GM12801 (cell line): Measurements from ENCODE around the gene GNAO1.

ENCODE experiments used
- TF ChIP-seq, protein P1 (sequence below): IDR thresholded peaks from one replicate; pipeline ENCODE4 v1.5.1; 2011; ENCODE audit warnings: control low read depth; ENCODE audit not compliant: insufficient read length; ENCODE audit errors: extremely low read depth

GNAO1 gene

DNA sequence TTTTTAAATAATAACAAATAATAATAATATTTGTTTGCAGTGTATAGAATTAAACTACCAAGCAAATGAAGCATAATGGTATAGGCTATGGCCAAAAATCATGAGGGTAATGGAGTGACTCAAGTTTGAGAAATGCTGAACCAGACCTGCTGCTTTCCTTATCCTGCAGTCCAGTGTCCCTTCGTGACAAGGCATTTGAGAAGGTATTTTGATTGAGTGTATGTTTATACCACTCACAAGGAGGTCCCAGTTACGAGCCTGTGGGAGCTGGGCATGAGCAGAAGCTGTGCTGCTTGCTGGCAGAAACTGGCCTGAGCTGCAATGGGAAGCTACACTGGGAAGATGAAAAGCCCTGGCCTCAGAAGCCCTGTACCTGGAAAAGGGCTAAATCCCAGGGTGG is 50.3 kb downstream of the GNAO1 start:
- TF ChIP-seq, protein P1, sequence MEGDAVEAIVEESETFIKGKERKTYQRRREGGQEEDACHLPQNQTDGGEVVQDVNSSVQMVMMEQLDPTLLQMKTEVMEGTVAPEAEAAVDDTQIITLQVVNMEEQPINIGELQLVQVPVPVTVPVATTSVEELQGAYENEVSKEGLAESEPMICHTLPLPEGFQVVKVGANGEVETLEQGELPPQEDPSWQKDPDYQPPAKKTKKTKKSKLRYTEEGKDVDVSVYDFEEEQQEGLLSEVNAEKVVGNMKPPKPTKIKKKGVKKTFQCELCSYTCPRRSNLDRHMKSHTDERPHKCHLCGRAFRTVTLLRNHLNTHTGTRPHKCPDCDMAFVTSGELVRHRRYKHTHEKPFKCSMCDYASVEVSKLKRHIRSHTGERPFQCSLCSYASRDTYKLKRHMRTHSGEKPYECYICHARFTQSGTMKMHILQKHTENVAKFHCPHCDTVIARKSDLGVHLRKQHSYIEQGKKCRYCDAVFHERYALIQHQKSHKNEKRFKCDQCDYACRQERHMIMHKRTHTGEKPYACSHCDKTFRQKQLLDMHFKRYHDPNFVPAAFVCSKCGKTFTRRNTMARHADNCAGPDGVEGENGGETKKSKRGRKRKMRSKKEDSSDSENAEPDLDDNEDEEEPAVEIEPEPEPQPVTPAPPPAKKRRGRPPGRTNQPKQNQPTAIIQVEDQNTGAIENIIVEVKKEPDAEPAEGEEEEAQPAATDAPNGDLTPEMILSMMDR = no peak

DNA sequence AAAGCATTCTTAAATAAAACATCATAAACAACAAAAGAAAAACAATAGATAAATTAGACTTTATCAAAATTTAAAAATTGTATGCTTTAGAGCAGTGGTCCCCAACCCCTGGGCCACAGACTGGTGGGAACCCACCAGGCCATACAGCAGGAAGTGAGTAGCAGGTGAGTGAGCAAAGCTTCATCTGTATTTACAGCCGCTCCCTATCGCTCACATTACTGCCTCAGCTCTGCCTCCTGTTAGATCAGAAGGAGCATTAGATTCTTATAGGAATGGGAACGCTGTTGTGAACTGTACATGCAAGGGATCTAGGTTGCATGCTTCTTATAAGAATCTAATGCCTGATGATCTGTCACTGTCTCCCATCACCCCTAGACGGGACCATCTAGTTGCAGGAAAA is 51.5 kb downstream of the GNAO1 start:
- TF ChIP-seq, protein P1 = no peak

DNA sequence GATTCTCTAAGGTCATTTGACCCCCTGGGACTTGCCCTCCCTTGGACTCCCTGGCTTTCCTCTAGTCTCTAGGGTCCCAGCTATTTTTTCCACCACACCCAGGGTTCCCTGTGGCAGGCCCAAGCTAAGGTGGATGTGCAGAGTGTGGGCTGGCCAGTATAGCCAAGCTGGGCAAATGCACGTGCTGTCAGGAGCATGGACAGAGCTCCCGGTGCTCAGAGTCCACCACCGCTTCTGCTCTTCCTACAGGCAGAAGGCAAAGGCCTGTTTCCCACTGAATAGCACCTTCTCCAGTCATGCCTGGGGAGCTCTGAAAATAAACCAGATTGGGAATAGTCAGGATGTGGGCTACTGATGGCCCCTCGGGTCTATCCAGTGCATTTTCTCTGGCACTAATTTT is 53.3 kb downstream of the GNAO1 start:
- TF ChIP-seq, protein P1 = no peak

DNA sequence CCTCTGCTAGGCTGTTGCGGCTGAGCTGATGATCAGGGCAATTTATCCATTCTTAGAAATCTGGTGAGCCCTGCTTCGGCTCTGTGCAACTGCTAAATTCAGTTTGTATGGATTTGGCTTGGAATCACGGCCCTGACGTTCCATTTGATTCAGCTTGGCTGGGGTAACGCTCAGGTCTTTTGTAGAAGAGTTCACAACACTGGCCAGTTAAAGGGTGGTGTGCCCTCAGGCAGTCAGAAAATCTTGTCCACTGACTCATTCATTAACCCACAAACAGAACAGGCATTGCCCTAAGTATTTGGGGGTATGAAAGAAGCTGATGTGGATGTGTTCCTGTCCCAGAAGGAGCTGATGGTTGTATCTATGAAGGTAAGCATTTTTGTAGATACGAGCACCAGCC is 53.9 kb downstream of the GNAO1 start:
- TF ChIP-seq, protein P1 = no peak

DNA sequence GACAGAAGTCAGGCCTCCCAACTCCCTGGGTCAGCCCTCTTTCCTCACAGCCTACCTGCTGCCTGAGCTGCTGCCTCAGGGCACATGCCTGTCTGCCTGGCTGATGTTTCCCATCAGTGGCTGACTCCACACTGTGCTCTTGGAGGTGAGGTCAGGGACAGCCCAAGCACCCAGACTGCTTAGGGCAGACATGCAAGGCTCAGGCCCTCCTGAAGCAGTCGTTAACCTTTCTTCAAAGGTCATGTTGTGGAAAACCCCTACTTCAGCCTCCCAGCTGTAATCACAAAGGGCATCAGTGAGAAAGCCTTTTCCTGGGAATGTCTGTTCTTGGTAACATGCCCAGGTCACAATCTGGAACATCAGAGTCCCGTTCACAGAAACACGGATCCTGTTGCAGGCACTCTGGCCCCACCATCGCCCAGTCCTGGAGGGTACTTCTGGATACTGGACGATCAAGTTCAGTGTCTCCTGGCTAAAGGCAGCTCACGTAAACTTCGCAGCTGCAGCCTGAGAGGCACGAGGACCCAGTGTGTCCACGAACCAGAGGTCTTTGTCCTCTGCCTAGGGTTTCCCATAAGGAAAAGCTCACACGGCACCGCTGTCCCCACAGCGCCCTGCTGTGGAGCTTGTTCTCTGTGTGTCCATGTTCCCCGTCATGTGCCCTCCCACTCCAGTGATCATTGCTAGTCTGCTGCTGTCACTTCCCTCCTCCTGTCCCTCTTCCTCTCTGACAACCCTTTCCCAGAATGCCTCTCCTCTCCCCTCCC is 54.9 kb downstream of the GNAO1 start:
- TF ChIP-seq, protein P1 = no peak

DNA sequence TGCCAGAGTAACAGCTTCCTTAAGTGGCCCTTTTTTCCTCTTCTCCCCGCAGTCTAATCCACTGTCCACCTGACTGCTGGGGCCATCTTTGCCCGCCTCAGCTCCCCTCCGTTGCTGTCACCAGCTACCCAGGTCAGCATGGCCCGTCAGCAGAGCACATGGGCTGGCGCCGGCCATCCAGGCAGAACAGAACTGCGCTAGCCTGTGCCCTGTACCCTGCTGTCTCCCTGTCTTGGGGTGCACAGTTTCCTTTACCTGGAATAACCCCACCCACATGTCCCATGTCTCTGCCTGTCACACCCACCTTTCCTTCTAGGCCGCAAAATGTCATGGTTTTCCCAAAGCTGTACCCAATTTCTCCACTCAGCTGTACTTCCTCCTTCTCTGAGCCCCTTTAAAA is 55.7 kb downstream of the GNAO1 start:
- TF ChIP-seq, protein P1 = no peak

DNA sequence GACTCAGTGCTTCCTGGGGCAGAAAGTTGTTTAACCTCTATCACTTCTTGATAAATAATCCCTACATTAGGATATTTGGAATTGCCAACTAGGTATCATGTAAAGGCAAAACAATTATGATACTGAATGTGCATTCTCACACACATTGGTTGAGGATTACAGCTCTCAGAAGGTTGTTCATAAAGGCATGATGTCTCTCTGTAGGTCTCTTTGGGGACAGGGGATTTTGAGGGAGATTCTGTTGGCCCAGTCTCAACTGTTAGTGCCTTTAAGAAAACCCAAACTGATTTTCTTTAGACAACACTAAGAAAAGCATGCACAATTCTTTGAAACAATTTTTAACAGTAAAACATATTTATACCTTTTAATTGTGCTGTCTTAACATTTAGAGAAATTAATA is 56.5 kb downstream of the GNAO1 start:
- TF ChIP-seq, protein P1 = no peak
